HG03139 (cell line): Measurements from ENCODE around the gene FIGN.

ENCODE experiments used
- ATAC-seq: cut with Tn5 transposase; IDR thresholded peaks from one replicate; pipeline ENCODE4 v1.9.1; 2021; ENCODE audit not compliant: unreplicated experiment

Gene FIGN

GRCh38 chr2:163736433-163737189, 803 bp upstream of the FIGN start:
- ATAC-seq = no peak

- no peak for ATAC-seq
Measured at GRCh38 chr2:163734881-163735684, 725 bp downstream of the FIGN start.

- ATAC-seq = no peak
Measured at GRCh38 chr2:163734401-163734800, 1.4 kb downstream of the FIGN start.

- ATAC-seq = no peak
Measured at GRCh38 chr2:163733956-163734355, 1.9 kb downstream of the FIGN start.

GRCh38 chr2:163733301-163733938, 2.4 kb downstream of the FIGN start:
- no peak for ATAC-seq

GRCh38 chr2:163732727-163733126, 3.1 kb downstream of the FIGN start:
- ATAC-seq = no peak

- ATAC-seq = no peak
Measured at GRCh38 chr2:163731735-163732134, 4.1 kb downstream of the FIGN start.

GRCh38 chr2:163730556-163730955, 5.3 kb downstream of the FIGN start:
- ATAC-seq = no peak

- ATAC-seq = no peak
Measured at GRCh38 chr2:163729636-163730273, 6.1 kb downstream of the FIGN start.

- no peak for ATAC-seq
Measured at GRCh38 chr2:163723881-163724280, 11.9 kb downstream of the FIGN start.

- no peak for ATAC-seq
Measured at GRCh38 chr2:163723348-163723747, 12.5 kb downstream of the FIGN start.

GRCh38 chr2:163719331-163719730, 16.5 kb downstream of the FIGN start:
- no peak for ATAC-seq

- no peak for ATAC-seq
Measured at GRCh38 chr2:163717993-163718680, 17.7 kb downstream of the FIGN start.

GRCh38 chr2:163717515-163717914, 18.3 kb downstream of the FIGN start:
- ATAC-seq = no peak

- no peak for ATAC-seq
Measured at GRCh38 chr2:163716101-163716500, 19.7 kb downstream of the FIGN start.

- no peak for ATAC-seq
Measured at GRCh38 chr2:163715668-163716067, 20.1 kb downstream of the FIGN start.

- no peak for ATAC-seq
Measured at GRCh38 chr2:163715199-163715598, 20.6 kb downstream of the FIGN start.

- ATAC-seq = no peak
Measured at GRCh38 chr2:163713534-163714311, 22.1 kb downstream of the FIGN start.

GRCh38 chr2:163711699-163712098, 24.1 kb downstream of the FIGN start:
- no peak for ATAC-seq

- no peak for ATAC-seq
Measured at GRCh38 chr2:163711258-163711657, 24.6 kb downstream of the FIGN start.
